HS-5 (cell line): ENCODE results near the gene CTSO.

Source experiments
- DNase-seq: peaks from one replicate; pipeline ENCODE4 v3.0.0-alpha.2; 2012; ENCODE audit warnings: low read depth

CTSO gene, protein sequence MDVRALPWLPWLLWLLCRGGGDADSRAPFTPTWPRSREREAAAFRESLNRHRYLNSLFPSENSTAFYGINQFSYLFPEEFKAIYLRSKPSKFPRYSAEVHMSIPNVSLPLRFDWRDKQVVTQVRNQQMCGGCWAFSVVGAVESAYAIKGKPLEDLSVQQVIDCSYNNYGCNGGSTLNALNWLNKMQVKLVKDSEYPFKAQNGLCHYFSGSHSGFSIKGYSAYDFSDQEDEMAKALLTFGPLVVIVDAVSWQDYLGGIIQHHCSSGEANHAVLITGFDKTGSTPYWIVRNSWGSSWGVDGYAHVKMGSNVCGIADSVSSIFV

DNA sequence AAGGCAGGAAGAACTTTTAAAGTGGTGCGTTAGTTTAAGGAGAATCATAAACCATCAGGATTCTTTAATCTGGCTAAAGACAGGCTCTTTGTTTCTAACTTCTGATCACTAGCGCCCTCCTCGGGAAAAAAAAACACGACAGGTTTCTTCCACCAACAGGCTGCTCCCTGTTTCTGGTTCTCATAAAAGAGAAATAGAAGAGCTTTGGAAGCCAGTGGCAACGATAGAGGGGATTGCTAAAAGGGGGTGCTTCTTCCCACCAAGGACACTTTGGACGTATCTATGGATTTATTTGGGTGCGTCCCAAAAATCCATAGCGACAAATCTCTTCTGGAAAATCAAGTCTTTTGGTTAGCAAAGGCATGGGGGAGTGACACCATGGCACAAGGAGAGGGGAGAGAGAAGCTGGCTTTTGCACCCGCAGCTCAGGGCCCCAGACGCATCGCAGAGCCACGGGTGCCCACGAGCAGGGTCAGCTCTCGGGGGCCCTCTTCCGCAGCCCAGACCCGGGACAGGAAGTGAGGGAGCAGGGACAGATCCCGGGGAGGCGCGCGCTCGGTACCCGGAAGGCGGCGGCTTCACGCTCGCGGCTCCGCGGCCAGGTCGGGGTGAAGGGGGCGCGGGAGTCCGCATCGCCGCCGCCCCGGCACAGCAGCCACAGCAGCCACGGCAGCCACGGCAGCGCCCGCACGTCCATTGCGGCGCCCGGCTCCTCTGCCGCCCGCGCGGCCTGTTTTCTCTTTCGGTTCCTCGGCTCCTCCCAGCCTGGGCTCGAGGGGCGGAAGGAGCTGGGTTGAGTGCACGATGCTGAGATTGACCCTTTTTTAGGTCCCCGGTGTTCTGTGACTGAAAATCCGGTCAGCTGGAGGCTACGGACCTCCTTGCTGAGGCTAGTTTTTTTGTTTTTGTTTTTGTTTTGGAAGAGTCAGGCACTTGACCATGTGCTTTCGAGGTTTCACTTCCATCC is at the start of gene CTSO:
Gene CTSO, minus strand, starts transcription at position 716 of the 967 bp plus-strand sequence. Its CDS starts 19 bp downstream, at position 697.
- peak; percentile 60 for DNase-seq

DNA sequence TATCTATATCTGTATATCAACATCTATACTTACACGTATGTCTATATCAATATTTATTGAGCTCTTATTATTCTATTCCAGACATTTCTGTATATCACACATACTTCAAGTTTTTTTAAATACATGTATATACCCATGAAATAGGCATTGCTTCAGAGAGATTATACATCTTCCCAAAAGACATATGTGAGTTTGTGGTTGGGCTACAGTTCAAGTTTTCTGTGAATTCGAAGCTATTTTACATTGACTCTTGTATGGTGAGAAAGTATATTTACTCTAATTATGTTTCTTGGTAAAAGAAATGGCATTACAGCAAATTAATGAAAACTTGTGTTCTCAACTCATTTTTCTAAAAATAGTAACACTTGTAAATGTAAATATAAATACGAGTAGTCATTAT is 46.8 kb upstream of the CTSO start:
- DNase-seq = no peak

DNA sequence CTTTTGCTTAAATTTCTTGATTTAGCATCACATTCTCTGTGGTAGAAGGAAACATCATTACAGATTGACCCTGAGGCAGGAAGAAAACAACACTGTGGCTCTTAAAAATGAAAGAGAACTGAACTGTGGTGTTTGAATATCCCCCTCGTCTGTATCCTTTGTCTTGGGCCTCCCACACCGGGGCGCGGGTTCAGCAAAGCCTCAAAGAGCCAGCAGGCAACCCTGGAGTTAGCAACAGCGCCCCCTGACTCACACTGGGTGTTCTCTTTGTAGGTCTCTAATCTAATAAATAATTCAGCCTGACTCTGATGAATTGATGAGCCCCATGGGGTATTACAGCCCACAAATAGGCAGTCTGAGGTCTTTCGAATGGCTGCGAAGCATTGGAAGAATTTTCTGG is 46.1 kb upstream of the CTSO start:
- no peak for DNase-seq

DNA sequence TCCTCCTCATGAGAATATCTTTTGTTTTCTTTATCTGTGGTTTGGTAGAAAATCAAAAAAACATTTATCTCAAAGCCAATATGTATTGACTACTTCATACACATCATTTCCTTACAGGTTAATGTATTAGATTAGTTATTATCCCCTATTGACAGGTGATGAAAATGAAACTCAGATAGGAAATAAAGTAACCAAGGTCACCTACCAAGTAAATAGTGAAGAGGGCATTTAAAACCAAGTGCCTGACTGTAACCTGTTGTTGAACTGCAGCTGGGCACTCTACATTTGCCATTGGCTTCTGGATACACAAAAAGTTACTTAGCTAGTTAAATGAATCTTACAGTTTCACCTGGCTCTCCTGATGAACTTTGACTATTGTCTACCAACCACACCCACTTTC is 41.4 kb upstream of the CTSO start:
- DNase-seq = no peak

DNA sequence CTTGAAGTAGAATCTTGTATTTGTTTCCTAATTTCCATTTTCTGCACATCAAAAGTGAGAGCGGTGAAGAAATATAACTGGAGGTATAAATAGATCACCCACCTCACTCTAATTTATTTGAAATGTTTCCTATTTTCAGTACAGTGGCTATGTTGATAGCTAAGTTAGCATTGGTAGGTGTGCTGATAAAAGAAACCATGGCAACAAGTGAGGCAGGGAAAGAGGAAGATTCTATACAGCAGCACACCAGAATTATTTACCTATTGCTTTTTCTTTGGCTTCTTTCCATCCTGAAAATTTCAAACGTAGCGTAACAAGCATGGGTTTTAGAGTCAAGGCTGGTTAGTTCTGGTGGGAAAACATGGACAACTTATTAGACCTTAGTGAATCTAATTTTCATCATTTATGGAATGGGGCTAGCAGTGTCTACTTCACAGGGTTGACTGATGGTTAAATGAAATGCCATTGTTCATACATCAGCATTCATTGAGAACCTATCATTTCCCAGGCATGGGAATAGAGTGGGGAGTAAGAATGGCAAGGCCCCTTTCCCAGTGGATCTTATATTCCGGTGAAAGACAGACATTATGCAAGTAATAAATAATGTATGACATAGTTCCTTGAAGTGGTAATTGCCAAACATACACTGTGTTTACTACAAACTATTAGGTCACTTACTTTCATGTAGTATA is 30.6 kb upstream of the CTSO start:
- no peak for DNase-seq

DNA sequence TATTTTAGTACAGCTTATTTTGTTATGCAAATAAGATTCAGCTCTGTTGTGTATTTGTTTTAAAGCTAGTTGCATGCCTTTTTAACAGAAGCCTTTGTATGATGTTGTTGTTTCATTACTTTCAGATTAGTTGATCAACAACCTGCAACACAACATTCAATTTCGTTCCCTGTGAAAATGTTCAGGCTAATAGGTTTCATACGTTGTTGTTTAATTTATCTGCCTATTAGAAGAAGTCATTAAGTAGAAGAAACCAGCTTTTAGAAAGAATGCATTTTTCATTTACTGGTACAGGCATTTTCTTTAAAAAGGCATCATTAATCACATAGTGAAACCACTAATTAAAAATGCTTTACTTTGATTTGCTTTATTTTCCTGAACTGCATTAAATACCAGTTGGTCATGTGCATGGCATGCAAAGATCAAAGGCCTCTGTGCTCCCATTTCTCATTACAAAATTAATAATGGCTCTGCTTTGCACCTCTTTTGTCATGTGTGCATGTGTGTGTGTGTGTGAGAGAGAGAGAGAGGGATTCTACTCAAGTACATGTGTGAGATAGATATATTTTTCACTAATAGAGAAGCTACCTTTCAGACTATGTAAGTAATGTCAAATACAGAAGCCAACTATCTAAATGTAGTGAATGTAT is 29.2 kb upstream of the CTSO start:
- no peak for DNase-seq

DNA sequence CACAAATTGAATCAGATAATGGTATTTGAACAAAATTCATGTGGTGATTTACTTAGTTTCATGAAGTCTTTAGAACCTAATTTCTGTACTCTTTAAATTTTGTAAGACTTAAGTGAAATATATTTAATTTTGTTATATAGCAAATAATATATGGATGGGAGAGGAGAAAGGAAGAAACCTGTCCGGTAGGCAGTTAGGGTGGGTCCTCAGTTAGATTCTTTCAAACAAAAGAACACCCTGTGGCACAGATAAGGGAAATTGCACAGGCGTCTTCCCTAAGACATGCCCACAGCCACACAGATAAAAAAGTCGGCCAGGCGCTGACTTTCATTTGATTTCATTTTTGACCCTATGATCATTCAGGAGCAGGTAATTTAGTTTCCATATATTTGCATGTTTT is 25.1 kb upstream of the CTSO start:
- DNase-seq = no peak

DNA sequence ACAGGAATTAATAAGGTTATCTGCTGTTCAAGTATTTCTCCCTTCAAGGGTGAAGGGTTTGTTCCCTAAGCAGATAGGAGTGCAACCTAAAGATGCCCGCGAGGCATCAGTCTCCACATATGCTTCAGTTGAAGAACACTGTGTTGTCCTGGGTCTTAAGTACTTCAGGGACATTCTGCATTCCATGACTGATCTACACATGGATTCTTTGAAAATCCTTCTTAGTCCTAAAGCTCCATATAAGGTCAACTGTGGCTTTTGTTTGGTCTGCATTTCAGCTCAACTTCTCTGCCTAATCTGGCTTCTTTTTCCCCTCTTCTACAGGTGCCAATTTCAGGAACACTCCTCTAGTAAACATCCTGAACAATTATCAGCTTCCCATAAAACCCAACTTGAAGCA is 21.8 kb upstream of the CTSO start:
- no peak for DNase-seq

DNA sequence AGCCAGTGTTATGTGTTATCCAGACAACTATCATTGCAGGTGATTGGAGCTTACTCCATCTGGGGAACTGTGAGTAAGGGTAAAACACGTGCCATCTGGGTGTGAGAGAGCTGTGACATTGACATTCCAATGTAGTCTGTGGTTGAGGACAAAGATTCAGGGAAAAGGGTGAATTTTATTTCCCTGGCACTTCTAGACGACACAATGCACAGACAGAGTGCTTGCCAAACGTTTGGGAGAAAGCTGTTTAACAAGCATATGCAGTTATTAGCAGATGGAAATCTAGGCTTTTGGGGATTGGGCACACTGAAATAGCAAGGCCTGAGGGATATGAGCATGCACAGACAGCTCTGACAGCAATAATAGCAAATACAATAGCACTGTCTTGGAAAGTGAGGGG is 21.3 kb upstream of the CTSO start:
- no peak for DNase-seq

DNA sequence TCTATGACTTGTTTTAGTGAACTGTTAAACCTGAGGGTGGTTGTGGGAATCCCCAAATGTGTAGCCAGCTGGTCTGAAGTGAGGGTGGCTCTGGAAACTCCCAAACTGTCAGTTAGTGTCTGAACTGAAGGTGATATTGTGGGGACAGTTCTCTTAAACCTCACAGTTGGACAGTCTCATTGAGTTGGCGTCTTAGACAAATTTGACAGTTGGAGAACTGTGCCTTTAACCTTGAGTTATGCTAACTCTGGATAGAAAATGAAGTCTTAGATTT is 20.7 kb upstream of the CTSO start:
- no peak for DNase-seq

DNA sequence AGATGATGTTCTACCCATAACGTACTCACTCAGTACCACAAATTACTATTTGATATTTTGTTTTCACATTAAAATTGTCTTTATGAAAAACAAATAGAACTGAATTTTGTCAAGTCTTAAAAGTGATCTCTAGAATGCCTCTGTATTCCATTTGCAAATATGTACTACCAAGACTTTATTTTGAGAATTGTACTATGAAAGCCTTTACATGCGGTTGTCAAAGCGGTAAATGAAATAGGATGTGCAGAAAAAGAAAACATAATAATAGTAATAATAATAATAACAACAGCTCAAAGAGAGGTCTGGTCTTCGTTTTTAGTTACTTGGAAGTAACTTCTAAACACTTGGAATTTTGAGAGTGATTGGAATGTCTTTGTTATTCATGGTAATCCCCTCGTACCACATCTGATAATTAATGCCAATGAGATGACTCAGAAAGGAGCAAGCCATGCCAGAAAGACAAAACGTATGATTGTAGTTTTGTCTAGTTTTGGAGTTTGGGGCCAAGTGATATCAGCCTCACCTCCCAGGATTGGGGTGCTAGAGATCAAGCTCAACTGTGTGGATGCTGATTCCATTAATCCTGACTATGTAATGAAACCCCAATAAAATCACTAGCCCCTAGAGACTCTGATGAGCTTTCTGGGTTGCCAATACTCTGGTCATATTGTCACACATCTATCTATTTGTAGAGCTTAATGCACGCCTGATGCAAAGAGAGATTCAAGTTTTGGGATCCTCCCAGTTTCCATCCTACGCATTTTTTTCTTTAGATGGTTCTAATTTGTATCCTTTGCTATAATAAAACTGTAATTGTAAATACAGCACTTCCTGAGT is 20.2 kb upstream of the CTSO start:
- no peak for DNase-seq

DNA sequence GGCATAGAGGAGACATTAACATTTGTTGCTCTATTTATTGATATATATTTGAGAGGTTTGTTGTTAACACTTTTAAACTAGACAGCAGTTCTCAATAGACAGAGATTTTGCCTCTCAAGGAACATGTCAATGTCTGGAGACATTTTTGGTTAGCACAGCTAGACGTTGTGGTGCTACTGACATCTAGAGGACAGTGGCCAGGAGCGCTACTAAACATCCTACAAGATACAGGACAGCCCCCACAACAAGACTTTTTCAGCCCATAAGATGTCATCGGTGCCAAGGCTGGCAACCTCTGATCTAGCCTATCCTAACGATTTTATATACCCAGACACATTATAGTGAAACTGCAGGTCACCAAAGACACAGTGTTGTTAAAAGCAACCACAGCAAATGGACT is 18.4 kb upstream of the CTSO start:
- DNase-seq = no peak

DNA sequence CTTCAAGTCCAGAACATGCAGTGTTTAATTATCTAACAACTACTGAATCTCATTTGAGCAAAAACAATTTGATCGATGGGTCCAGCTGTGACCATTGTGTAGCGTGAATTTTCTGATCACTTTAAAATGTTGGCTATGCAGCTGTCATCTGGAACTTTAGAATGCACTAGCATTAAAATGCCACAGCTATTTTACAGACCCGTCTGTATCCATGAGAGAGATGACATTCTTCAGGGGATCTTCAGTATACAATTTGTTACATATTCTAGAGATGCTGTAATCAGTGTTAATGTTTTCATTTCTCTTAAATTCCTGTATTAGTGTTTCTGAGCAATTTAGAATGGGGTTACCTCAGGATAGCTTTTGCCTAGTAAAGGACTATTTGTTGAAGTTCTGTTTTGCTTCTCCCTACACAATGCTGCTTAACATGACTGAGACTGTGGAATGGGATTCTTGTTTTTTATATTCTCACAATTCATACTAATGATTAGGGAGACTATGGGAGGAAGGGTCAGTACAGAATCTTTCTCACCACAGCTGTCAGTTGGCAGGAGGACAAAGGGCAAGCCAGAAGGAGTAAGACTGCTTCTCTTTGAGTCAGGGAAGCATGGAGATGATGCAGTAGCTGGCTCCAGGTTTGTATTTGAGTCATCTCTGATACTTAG is 13.2 kb upstream of the CTSO start:
- no peak for DNase-seq

DNA sequence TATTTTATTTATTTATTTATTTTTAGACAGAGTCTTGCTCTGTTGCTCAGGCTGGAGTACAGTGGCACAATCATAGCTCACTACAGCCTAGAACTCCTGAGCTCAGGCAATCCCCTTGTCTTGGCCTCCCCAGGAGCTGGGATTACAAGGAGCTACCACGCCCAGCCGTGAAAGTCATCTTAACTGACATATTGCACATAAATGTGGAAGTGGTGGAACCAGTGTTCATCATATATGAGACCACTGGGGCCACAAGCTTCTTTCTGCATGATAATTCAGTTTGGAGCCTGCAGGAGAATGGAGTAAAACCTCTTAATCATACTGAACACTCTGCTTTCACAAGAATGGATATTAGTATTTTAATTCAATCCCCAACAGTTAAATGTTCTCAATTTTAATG is 12.5 kb upstream of the CTSO start:
- DNase-seq = no peak

DNA sequence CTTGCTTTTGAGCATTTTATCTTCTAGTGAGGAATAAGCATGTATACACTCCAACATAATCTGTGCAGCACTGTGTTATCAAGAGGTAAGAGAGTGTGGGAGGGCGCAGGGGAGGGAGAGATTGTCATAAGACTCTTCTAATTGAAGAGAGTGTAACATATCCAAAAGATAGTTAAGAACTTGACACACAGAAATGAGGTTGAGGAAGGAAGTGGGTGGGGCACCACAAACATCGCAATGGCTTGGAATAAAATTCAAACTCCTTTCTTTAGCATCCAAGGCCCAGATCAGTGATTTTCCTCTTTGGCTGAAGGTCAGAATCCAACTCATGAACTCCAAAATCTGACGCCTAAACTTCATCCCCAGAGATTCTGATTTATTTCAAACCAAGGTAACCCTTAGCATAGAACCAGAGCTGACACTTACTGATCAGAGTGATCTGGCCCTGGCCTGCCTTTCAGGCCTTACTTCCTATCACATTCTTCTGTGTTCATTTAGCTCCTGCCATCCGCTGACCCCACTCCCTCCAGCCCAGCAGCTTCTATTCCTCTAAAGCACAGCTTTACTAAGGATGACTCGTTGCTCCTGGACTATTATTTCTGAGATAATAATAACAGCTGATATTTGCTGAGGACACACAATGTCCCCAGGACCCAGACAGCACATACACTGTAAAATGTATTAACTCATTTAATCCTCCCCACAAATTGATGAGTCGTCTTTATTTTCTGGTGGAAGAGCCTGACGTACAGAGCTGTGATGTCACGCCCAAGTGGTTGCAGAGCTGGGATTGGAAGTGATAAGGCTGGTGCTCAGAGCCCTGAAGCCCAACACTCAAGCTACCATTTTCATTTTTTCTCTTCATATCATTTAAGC is 10.6 kb upstream of the CTSO start:
- no peak for DNase-seq

DNA sequence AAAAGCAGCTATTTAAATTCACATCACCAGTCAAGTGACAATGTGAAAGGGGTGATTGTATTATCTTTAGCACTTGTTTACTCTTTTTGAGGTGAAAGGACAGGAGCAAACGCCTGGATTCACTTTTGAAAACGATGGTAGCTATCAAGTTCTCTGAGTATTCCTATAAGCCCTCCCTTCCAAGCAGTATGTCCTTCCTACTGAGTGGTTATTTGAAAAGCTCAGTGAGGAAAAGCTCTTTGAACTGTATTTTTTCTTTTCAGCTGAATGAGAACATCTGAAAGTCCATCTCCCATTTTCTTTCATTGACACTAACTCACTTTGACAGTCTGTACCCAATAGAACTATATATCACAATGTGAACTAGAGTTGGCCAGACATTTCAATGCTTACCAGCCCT is 9.1 kb upstream of the CTSO start:
- no peak for DNase-seq

DNA sequence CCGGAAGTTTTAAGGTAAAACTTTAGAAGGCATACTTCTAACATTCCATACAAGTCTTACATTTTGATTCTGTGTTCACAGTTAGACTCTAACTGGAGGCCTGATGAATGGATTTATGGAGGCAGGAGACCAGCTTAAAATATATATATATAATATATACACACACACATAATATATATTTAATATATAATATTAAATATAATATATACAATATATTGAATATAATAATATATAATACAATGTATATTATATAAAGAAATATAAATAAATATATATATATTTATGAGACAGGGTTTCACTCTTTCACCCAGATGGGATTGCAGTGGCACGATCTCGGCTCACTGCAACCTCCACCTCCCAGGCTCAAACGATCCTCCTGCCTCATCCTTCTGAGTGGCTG is 7.9 kb upstream of the CTSO start:
- no peak for DNase-seq

DNA sequence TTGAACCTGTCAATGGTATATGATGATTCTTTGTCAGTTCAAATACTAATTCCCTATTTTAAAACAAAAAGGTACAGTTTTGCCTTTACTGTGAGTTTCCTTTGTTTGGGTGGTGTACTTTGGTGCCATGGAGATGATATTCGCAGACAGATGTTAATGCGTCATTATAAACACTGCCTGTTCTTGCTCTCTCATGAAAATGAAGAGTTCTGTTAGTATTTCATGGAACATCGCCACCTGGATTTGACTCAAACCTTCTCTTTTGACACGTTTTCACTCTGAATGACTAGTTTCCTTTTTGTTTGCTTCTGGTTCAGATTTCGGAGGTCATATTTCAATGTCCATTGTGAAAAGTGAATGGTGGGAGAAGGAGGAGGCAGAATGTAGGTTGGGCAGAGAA is 6.9 kb upstream of the CTSO start:
- no peak for DNase-seq

DNA sequence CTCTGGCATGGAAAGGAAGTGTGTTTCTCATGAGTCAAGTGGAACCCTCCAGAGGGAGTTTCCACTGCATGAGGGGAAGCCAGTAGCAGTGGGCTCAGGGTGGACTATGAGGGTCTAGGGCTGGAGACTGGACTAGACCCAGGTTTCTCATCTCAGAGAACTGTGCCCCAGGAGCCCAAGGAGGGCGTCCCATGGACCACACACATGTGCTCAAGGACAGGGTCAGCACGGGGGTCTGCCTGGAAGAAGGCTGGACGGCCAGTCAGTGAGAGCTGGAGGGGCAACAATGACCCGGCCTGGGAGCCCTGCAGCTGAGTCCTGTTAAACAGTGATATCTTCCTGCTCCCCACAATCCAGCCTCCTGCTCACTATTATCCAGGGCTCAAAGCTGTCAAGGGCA is 5.8 kb upstream of the CTSO start:
- no peak for DNase-seq

DNA sequence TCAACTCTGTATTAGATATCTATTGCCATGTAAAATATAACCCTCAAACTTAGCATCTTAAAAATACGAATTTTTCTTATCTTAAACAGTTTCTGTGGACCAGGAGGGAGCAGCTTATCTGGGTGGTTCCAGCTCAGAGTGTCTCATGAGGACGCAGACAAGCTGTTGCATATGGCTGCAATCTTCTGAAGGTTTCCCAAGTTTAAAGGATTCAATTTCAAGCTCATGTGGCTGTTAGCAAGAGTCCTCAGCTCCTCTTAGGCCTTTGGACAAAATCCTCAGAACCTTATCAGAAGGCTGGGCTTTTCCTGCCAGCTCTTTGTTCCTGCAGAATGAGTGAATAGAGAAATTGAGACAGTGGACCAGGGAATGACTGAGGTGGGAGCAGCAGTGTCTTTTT is 2.8 kb upstream of the CTSO start:
- DNase-seq = no peak
